HEK293 (cell line): ENCODE measurements around the gene GALNT2.

Experiments used
- CTCF ChIA-PET: fragments of 350-600 bp; formaldehyde crosslinking; extraction: SDS; loops from one replicate; lab custom pipeline; 2021; ENCODE audit warnings: antibody characterized with exemption; lab: Yijun Ruan, JAX
- POLR2A ChIA-PET: fragments of 300-600 bp; formaldehyde crosslinking; extraction: SDS; loops from one replicate; lab custom pipeline; 2020; ENCODE audit warnings: antibody characterized with exemption, inconsistent platforms; lab: Yijun Ruan, JAX
- H3K27ac ChIP-seq: fragments of 200-500 bp; sonication (Bioruptor generic); 2 replicates; pipeline ENCODE4 v1.5.1; 2014; ENCODE audit warnings: low read depth, low read length, control low read depth, inconsistent platforms; ENCODE audit errors: extremely low read depth
- H3K36me3 ChIP-seq, 2 experiments: fragments of 200-500 bp in 1 of 2; sonication (Bioruptor generic) in 1 of 2; 1 replicate in 1 of 2; 2 replicates in 1 of 2; pipeline ENCODE4 v1.5.1; 2014 to 2017; ENCODE audit warnings: inconsistent platforms in 2 of 2, low read length in 2 of 2; ENCODE audit not compliant: control insufficient read depth in 2 of 2, insufficient read depth in 1 of 2
- H3K4me1 ChIP-seq: fragments of 200-500 bp; sonication (Bioruptor generic); 2 replicates; pipeline ENCODE4 v1.5.1; 2014; ENCODE audit warnings: mild to moderate bottlenecking, low read length, inconsistent platforms; ENCODE audit not compliant: control insufficient read depth, insufficient read depth
- H3K4me3 ChIP-seq: 2 replicates; pipeline ENCODE4 v1.5.1; 2011; ENCODE audit warnings: low read depth, mild to moderate bottlenecking, control low read depth, low read length, moderate library complexity
- H3K9me3 ChIP-seq: fragments of 200-500 bp; sonication (Bioruptor generic); 2 replicates; pipeline ENCODE4 v1.5.1; 2014; ENCODE audit warnings: low read depth, low read length, inconsistent platforms; ENCODE audit not compliant: control insufficient read depth, insufficient read depth
- IKZF3 ChIP-seq: fragments of 450-650 bp; IDR thresholded peaks from 2 replicates; pipeline ENCODE4 v1.5.0; 2018; ENCODE audit warnings: missing biosample characterization, mild to moderate bottlenecking, missing genetic modification characterization, moderate library complexity
- KLF9 ChIP-seq: fragments of 450-650 bp; formaldehyde crosslinking; IDR thresholded peaks from 2 replicates; pipeline ENCODE4 v1.5.1; 2016; ENCODE audit warnings: missing biosample characterization, missing genetic modification characterization, low read depth
- SP2 ChIP-seq: fragments of 450-650 bp; formaldehyde crosslinking; IDR thresholded peaks from 2 replicates; pipeline ENCODE4 v1.5.1; 2016; ENCODE audit warnings: missing biosample characterization, missing genetic modification characterization
- ZBTB1 ChIP-seq: fragments of 450-650 bp; formaldehyde crosslinking; IDR thresholded peaks from 2 replicates; pipeline ENCODE4 v1.5.1; 2016; ENCODE audit warnings: missing biosample characterization, missing genetic modification characterization
- ZBTB17 ChIP-seq: fragments of 450-650 bp; formaldehyde crosslinking; IDR thresholded peaks from 2 replicates; pipeline ENCODE4 v1.5.1; 2016; ENCODE audit warnings: missing biosample characterization, missing genetic modification characterization
- ZNF146 ChIP-seq: fragments of 450-650 bp; formaldehyde crosslinking; IDR thresholded peaks from 2 replicates; pipeline ENCODE4 v1.5.1; 2016; ENCODE audit warnings: missing biosample characterization, missing genetic modification characterization
- ZNF169 ChIP-seq: fragments of 450-650 bp; formaldehyde crosslinking; IDR thresholded peaks from 2 replicates; pipeline ENCODE4 v1.5.1; 2016; ENCODE audit warnings: missing biosample characterization, missing genetic modification characterization
- ZNF175 ChIP-seq: fragments of 450-650 bp; formaldehyde crosslinking; IDR thresholded peaks from 2 replicates; pipeline ENCODE4 v1.5.1; 2016; ENCODE audit warnings: missing biosample characterization, missing genetic modification characterization
- ZNF214 ChIP-seq: fragments of 450-650 bp; formaldehyde crosslinking; IDR thresholded peaks from 2 replicates; pipeline ENCODE4 v1.5.1; 2017; ENCODE audit warnings: missing biosample characterization, mild to moderate bottlenecking, missing genetic modification characterization, borderline replicate concordance
- ZNF223 ChIP-seq: fragments of 450-650 bp; formaldehyde crosslinking; IDR thresholded peaks from 2 replicates; pipeline ENCODE4 v1.5.1; 2016; ENCODE audit warnings: missing biosample characterization, missing genetic modification characterization
- ZNF248 ChIP-seq: fragments of 450-650 bp; formaldehyde crosslinking; IDR thresholded peaks from 2 replicates; pipeline ENCODE4 v1.5.1; 2017; ENCODE audit warnings: missing biosample characterization, missing genetic modification characterization
- ZNF292 ChIP-seq: fragments of 450-650 bp; formaldehyde crosslinking; IDR thresholded peaks from 2 replicates; pipeline ENCODE4 v1.5.1; 2016; ENCODE audit warnings: low read depth, missing biosample characterization, missing genetic modification characterization, borderline replicate concordance
- ZNF324 ChIP-seq: fragments of 450-650 bp; formaldehyde crosslinking; IDR thresholded peaks from 2 replicates; pipeline ENCODE4 v1.5.1; 2016; ENCODE audit warnings: missing biosample characterization, missing genetic modification characterization
- ZNF335 ChIP-seq: fragments of 450-650 bp; formaldehyde crosslinking; conservative IDR thresholded peaks from 2 replicates; pipeline ENCODE4 v1.5.1; 2016; ENCODE audit warnings: missing biosample characterization, missing genetic modification characterization
- ZNF341 ChIP-seq: fragments of 450-650 bp; formaldehyde crosslinking; IDR thresholded peaks from 2 replicates; pipeline ENCODE4; 2016; ENCODE audit warnings: low read depth, missing biosample characterization, missing genetic modification characterization
- ZNF362 ChIP-seq: fragments of 450-650 bp; formaldehyde crosslinking; IDR thresholded peaks from 2 replicates; pipeline ENCODE4 v1.5.1; 2016; ENCODE audit warnings: missing biosample characterization, missing genetic modification characterization
- ZNF473 ChIP-seq: fragments of 450-650 bp; formaldehyde crosslinking; IDR thresholded peaks from 2 replicates; pipeline ENCODE4 v1.5.1; 2017; ENCODE audit warnings: missing biosample characterization, missing genetic modification characterization
- ZNF514 ChIP-seq: fragments of 450-650 bp; formaldehyde crosslinking; IDR thresholded peaks from 2 replicates; pipeline ENCODE4 v1.5.1; 2016; ENCODE audit warnings: missing biosample characterization, missing genetic modification characterization
- ZNF580 ChIP-seq: fragments of 450-650 bp; formaldehyde crosslinking; IDR thresholded peaks from 2 replicates; pipeline ENCODE4 v1.5.1; 2016; ENCODE audit warnings: missing biosample characterization, missing genetic modification characterization
- ZNF610 ChIP-seq: fragments of 450-650 bp; formaldehyde crosslinking; IDR thresholded peaks from 2 replicates; pipeline ENCODE4 v1.5.1; 2016; ENCODE audit warnings: missing biosample characterization, missing genetic modification characterization, borderline replicate concordance
- ZNF626 ChIP-seq: fragments of 450-650 bp; sonication (Bioruptor Pico); formaldehyde crosslinking; IDR thresholded peaks from 2 replicates; pipeline ENCODE4 v1.5.1; 2018; ENCODE audit warnings: missing biosample characterization, missing genetic modification characterization, inconsistent platforms
- ZNF658 ChIP-seq: fragments of 450-650 bp; formaldehyde crosslinking; IDR thresholded peaks from 2 replicates; pipeline ENCODE4; 2016; ENCODE audit warnings: missing biosample characterization, missing genetic modification characterization
- TF ChIP-seq, protein P1 (sequence below): fragments of 450-650 bp; formaldehyde crosslinking; IDR thresholded peaks from 2 replicates; pipeline ENCODE4 v1.5.1; 2016; ENCODE audit warnings: missing biosample characterization, missing genetic modification characterization, borderline replicate concordance

GALNT2 gene

GRCh38 chr1:230095938-230096337 lies 28.9 kb downstream of the GALNT2 start:
- Histone ChIP-seq H3K9me3 (no peaks in the 10 kb centered on the region), H3K4me3 (no peak overlapping the region), H3K4me1 (no peaks in the 10 kb centered on the region), H3K27ac (no peak overlapping the region), H3K36me3 (no peaks in the 10 kb centered on the region)
- CTCF ChIA-PET = no interaction called here
- POLR2A ChIA-PET = no interaction called here
- TF ChIP-seq ZBTB17 (no peak), ZNF514 (tag by site-specific recombination) (no peak), ZNF658 (tag by site-specific recombination) (no peak), ZNF214 (tag by site-specific recombination) (no peak), SP2 (no peak), ZNF292 (no peak), ZNF324 (tag by site-specific recombination) (no peak), ZNF335 (tag by site-specific recombination) (no peak), ZNF610 (tag by site-specific recombination) (no peak), ZNF341 (no peak), ZNF169 (tag by site-specific recombination) (no peak)
- TF ChIP-seq, protein P1, sequence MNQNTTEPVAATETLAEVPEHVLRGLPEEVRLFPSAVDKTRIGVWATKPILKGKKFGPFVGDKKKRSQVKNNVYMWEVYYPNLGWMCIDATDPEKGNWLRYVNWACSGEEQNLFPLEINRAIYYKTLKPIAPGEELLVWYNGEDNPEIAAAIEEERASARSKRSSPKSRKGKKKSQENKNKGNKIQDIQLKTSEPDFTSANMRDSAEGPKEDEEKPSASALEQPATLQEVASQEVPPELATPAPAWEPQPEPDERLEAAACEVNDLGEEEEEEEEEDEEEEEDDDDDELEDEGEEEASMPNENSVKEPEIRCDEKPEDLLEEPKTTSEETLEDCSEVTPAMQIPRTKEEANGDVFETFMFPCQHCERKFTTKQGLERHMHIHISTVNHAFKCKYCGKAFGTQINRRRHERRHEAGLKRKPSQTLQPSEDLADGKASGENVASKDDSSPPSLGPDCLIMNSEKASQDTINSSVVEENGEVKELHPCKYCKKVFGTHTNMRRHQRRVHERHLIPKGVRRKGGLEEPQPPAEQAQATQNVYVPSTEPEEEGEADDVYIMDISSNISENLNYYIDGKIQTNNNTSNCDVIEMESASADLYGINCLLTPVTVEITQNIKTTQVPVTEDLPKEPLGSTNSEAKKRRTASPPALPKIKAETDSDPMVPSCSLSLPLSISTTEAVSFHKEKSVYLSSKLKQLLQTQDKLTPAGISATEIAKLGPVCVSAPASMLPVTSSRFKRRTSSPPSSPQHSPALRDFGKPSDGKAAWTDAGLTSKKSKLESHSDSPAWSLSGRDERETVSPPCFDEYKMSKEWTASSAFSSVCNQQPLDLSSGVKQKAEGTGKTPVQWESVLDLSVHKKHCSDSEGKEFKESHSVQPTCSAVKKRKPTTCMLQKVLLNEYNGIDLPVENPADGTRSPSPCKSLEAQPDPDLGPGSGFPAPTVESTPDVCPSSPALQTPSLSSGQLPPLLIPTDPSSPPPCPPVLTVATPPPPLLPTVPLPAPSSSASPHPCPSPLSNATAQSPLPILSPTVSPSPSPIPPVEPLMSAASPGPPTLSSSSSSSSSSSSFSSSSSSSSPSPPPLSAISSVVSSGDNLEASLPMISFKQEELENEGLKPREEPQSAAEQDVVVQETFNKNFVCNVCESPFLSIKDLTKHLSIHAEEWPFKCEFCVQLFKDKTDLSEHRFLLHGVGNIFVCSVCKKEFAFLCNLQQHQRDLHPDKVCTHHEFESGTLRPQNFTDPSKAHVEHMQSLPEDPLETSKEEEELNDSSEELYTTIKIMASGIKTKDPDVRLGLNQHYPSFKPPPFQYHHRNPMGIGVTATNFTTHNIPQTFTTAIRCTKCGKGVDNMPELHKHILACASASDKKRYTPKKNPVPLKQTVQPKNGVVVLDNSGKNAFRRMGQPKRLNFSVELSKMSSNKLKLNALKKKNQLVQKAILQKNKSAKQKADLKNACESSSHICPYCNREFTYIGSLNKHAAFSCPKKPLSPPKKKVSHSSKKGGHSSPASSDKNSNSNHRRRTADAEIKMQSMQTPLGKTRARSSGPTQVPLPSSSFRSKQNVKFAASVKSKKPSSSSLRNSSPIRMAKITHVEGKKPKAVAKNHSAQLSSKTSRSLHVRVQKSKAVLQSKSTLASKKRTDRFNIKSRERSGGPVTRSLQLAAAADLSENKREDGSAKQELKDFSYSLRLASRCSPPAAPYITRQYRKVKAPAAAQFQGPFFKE (tag by site-specific recombination) = no peak

DNA sequence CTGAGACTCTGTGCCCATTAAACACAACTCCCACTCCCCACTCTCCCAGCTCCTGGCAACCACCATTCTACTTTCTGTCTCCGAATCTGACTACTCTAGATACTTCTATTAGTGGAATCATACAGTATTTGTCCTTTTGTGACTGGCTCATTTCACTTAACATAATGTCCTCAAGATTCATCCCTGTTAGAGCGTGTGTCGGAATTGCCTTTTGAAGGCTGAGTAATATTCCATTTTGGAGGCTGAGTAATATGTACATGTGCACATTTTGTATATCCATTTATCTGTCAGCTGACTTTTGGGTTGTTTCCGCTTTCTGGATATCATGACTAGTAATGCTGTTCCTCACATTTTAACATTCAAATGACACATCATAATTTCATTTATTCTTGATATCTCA lies 30.3 kb downstream of the GALNT2 start:
- ChIA-PET POLR2A (no interaction called here), CTCF (no interaction called here)
- H3K4me1 ChIP-seq = peaks cover 12% of the 10 kb centered on the region
- H3K27ac ChIP-seq = no peak overlapping the region
- no peaks in the 10 kb centered on the region for H3K36me3 ChIP-seq
- TF ChIP-seq IKZF3 (tag by site-specific recombination) = no peak
- TF ChIP-seq ZNF514 (tag by site-specific recombination) = no peak
- peak; percentile 98 for TF ChIP-seq ZNF146
- TF ChIP-seq ZBTB1 (tag by site-specific recombination) = no peak
- no peak for TF ChIP-seq ZNF473 (tag by site-specific recombination)
- no peak for TF ChIP-seq ZNF626 (tag by site-specific recombination)
- no peak for TF ChIP-seq ZNF175 (tag by site-specific recombination)
- TF ChIP-seq ZNF223 (tag by site-specific recombination) = no peak
- no peak for TF ChIP-seq ZNF248 (tag by site-specific recombination)
- TF ChIP-seq KLF9 (tag by site-specific recombination) = no peak
- TF ChIP-seq ZNF580 (tag by site-specific recombination) = peak; percentile 65
- TF ChIP-seq ZNF362 (tag by site-specific recombination) = no peak
- TF ChIP-seq, all 188 proteins: peak for 2
- Histone ChIP-seq H3K9me3 (no peaks in the 10 kb centered on the region), H3K4me3 (no peak overlapping the region)
